Progenitor cell of endocrine pancreas (in vitro differentiated cells): ENCODE results near the gene MORC3. TPM values are rescaled to one million over a fixed set of nuclear protein-coding genes. Genes with fewer than 3 reads are reported as not detected.

Source experiments
- total RNA-seq: library from RNA; stranded (reverse); gene quantifications from 2 replicates; pipeline ENCODE4 v1.2.1, GENCODE V29; 2021

The MORC3 gene
- total RNA-seq, 1 donor from 2014 or later = 33.7 TPM

Other genes with a start within 250 kb of the MORC3 start
- not detected in 2 replicates for gene CBR3, start 185.1 kb upstream of the MORC3 start, total RNA-seq
- 47.7 and 57.4 TPM in 2 replicates for gene DOP1B, start 163.4 kb upstream of the MORC3 start, total RNA-seq
- 9.1 and 11.7 TPM in 2 replicates for gene CHAF1B, start 65.2 kb downstream of the MORC3 start, total RNA-seq
- gene CLDN14, start 159.9 kb downstream of the MORC3 start, total RNA-seq = not detected in 2 replicates